ELF-1 (cell line): ENCODE measurements around the gene DHRS9.

Source experiments
- DNase-seq: peaks from one replicate; pipeline ENCODE4 v3.0.0-alpha.2; 2016; ENCODE audit warnings: low read depth, low spot score

Gene DHRS9

GRCh38 chr2:169094676-169095075 is 25.3 kb downstream of the DHRS9 start:
- no peak for DNase-seq

- peak; percentile 35 for DNase-seq
These were observed 26.3 kb downstream of the DHRS9 start for GRCh38 chr2:169095621-169096105.

GRCh38 chr2:169104848-169105247 is 35.5 kb downstream of the DHRS9 start:
- DNase-seq = no peak

GRCh38 chr2:169105476-169105875 is 36.1 kb downstream of the DHRS9 start:
- DNase-seq = no peak

DNA sequence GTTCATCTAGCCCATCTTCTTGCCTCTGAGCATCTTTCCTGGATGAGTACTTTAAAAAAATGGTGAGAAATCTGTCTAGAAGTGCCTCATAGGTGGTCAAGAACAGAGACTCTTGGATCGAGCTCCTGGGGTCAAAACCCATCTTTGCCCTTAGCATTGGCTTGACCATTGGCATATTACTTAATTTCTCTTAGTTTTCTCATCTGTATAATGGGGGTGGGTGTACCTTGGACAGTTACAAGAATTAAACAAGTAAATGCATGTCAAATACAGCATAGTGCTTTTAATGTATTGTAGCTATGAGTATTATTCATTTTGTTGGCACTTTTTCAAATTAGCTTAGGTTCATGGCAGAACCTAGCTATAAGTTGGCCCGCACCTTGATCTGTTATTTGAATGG is 36.8 kb downstream of the DHRS9 start:
- no peak for DNase-seq

- DNase-seq = no peak
These were observed 37.5 kb downstream of the DHRS9 start for GRCh38 chr2:169106563-169107545.

GRCh38 chr2:169107645-169108044 is 38.3 kb downstream of the DHRS9 start:
- no peak for DNase-seq

- no peak for DNase-seq
These were observed 38.9 kb downstream of the DHRS9 start for GRCh38 chr2:169108099-169108884.

DNA sequence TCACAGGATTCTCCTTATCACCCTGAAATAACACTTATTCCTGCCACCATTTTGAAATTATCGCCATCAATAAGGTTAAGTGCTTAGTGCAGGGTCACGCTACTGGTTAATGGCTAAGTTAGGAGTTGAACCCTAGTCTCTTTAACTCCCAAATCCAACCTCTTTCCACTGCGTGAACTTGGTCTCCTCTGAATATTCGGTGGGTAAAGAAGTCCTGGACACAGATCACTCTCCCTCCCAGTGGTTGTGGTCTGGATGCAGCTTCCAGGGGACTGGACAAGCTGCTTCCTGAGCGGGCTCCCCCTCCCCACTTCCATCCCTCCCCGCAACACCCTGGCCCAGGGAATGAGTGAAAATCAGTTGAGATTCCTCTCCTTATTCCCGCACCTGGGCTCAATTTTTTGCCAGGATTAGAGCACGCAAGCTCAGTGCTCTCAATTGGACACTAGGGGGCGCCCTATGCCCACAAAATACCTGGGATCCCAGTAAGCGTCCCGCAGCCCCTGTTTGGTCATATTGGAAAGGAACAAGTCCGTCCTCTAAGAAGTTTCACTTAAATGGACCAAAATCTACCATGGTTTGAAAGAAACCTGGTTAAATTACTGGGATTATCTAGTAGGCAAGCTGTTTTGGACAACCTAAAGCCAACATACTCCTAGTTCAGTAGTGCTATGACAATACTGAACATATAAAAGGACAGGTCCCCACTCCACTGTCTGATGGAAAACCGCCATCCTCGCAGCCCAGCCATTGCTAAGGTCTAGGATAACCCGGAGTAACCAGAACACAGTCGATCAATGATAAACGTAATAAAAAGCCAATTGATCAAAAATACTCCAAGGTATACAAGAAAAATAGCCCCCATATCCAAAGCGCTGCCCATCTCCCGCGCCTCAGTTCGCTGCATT is 40.4 kb downstream of the DHRS9 start:
- peak; percentile 83 for DNase-seq

DNA sequence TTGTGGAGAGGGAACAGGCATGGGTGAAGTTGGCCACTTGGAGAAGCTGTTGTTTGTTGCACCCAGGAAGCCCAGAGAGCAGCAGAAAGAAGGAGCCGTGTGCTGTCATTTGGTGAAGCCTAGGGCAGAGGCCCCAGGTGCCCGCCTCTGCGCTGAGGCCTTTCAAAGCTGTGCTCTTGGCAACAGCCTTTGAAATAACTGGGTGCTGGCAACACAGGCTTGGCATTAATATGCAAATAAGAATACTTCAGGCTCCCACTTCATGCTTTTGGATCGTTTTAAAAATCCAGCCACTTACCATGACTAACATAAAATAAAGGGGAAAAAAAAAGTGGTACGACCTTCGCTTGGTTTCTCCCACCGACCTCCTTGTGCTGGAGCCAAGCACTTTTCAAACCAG is 41.1 kb downstream of the DHRS9 start:
- DNase-seq = no peak

DNA sequence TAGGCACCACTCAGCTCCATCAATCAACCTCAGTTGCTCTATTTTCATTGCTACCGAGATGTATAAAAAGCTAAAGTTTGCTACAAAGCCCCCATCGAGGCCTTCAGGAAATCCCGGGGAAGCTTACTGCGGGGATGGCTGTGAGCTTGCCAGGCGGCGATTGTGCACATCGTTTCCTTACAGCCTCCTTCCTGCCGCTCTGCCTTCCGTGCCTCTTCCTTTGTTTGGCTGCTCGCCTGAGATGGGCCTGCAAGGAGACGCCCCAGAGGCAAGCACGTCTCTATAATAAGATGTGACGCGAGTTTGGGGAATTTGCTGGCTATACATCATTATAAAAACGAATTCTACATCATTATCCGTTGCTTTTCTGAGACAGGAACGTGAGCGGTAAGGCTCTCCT is 41.6 kb downstream of the DHRS9 start:
- DNase-seq = peak; percentile 27

GRCh38 chr2:169112841-169113240 is 43.5 kb downstream of the DHRS9 start:
- peak; percentile 34 for DNase-seq

DNA sequence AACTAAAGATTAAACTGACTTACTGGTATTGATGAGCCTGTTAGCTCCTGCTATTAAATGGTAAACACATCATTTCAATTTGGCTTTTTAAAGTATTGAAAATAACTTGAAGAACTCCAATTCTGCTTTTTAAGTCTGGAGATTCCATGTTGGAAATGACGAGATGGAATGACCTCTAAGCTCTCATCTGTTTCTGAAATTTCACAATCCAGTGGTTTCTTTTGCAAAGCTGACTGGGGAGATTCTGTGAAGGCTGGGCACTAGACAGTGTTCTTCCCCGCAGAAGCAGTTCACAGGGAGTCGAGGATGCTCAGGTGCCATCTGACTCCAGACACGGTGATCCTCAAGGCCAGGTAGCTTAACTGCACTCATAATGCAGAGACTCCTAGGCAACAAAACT is 44.7 kb downstream of the DHRS9 start:
- DNase-seq = no peak

DNA sequence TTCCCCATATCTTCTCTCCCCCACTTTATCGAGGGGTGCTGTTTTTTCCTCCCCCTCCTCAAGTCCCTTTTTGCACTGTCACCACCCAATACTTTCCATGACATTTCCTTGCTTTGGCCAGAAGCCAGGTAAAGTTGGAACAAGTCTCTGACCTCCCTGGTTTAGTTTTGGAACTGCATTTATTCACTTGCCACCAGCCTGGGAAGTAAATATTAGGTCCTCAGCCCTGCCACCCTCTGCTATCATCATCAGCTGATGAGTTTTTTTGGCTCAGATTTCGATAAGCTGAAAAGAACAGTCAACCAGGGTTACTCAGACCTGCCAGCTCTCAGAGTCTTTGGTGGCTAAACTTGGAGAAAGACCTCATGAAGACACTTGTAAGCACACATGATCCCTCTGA is 47.0 kb downstream of the DHRS9 start:
- DNase-seq = no peak

DNA sequence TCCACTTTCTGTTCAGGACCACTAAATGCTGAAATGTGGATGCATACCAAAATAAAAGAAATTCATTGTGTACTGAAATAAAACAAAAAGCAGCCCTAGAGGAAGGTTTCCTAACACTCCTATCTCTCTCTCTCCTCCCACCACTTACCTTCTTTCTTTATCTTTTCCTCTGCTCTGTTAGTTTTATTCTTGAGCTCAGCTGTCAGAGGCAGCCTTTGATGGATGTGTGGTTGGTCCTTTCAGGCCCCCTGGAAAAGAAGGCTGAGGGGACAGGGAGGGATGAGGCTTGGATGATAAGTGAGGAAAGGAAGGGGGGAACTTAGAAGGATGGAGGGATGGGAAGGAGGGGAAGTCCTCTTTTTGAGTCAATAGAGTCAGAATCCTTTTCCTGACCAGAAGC is 47.6 kb downstream of the DHRS9 start:
- DNase-seq = no peak

DNA sequence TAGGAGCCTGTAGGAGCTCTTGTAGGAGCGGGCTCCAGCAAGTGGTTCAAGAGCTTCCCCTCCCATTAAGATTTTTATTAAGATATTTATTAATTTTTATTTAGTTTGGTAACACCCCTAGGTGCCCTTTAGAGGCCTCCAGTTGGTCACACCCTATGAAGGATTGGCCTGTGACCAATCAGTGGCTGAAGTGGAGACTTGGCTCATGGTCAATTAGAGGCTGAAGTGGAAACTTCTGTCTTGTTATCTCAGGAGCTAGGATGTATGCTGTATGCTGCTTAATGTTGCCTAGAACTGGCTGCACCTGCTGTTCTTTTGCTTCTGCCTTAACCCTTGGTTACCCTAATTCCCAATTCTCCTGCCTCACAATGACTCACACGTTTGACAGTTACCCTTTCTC is 48.7 kb downstream of the DHRS9 start:
- DNase-seq = no peak

DNA sequence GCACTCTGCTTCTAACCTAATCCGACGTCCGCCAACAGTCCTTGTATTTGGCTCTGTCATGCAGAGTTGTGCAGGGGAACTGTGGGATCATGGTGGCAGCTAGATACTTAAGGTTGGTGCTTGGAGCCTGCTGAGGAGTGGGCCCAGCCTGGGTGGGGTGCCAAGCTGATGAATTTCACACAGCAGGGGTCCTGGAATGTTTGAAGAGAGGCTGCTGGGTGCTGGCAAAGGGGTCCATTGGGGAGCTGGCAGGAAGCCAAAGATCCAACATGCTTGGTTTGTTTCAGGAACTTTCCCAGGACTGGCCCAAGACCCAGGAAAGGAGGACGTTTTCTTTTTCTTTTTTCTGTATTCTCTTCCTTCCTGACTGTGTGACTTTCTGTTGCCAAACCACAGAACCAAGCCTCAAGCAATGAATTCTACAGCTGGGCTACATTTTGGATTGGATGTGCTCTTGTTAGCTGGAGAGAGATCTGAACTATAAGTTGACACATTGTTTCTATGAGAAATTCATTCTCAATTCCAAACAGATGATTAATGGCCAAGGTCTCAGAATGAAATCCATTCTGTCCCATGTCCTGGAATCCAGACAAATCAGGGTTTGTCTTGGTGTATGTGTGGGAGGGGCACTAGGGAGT is 49.9 kb downstream of the DHRS9 start:
- DNase-seq = no peak

- no peak for DNase-seq
These were observed 50.5 kb downstream of the DHRS9 start for GRCh38 chr2:169119851-169120250.

DNA sequence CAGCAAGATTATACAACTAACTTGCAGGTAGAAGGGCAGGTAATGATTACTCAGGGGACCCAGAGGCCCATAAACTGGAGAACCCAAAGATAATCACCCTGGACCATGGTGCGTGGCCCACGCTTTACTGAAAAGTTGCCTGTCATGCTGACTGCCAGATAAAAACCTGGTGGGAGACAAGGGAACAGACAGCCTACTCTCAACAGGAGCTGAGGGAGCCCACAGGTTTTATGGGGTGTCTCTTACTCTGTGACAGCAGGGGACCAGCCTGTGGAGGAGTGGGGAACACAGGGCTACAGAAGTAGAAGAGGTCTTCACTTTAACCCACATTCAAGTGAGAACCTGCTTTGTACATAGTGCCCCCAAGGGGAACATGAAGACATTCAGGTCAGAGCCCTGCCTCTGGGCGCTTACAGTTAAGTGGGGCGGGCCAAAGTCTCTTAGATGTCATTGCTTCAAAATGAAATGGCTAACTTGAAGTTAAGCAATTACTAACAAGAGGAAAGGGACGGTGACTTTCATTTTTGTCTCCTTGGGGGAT is 60.4 kb downstream of the DHRS9 start:
- no peak for DNase-seq

DNA sequence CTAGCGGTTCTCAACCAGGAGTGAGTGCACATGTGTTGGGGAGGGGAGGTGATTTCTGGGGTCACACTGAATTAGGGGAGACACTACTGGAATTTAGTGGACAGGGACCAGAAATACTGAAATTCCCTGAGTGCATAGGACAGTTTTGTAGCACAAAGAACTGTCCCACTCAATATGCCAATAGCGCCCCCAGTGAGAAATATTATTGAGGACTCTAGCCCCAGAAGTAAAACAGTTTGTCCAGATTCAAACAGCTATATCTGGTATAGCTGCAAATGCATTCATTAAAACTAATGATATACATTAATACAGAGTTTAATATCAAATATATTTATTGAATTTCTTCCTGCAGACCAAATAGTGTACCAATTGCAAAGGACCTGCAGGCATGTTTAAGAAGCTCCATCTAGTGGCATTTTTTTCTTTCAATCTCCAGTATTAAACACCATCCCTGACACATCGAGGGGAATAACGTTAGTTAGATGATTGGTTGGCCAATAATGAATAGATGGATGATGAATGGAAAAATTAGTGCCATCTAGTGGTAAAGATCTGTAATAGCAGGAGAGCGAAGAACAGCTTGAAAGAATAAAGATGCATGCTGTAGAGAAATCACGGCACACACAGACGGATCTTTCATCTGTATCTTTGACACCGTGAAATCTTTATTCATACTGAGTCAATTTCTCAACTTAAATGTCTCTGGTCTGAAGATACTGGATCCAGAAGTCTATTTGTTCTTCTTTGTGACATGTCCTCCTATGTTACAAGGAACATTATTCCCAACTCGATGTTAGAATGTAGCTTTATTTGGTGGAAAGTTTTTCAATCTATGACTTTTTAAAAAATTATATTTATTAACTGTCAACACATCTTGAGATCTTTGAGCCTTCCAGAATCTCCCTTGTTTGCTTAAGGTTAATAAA is 62.5 kb downstream of the DHRS9 start:
- no peak for DNase-seq
